Left lobe of liver (tissue), 2 donors: ENCODE results near the gene SLC25A38. TPM values are rescaled to one million over a fixed set of nuclear protein-coding genes. Genes with fewer than 3 reads are reported as not detected.
A peak's percentile ranks its signal among the peaks of the same experiment; 100 is the strongest.

ENCODE experiments used
- ATAC-seq: fragments of 200-7000 bp; cut with Tn5 transposase; one replicate; pipeline ENCODE4 v1.9.1; 2020; ENCODE audit warnings: mild to moderate bottlenecking, moderate library complexity
- DNase-seq: peaks from one replicate; pipeline ENCODE4 v3.0.0-alpha.2; 2020; ENCODE audit warnings: low spot score
- total RNA-seq: library from RNA; stranded (reverse); gene quantifications from one replicate; pipeline ENCODE4 v1.2.1, GENCODE V29; 2021
- donor health status: DM: no; HTN: no; CAD: no; lungs with moderate emphysema.
- donor health status: DM: no; HTN: yes; CAD: no.

SLC25A38 gene
- total RNA-seq, 1 donor from 2014 or later, result 28.9 TPM

- DNase-seq (no peak), ATAC-seq (no peak)
Measured at GRCh38 chr3:39376959-39377634, 6.1 kb upstream of the SLC25A38 start.

GRCh38 chr3:39378088-39378487, 5.1 kb upstream of the SLC25A38 start:
- ATAC-seq (peak; percentile 84), DNase-seq (peak; percentile 77)

GRCh38 chr3:39378957-39379777, 4.0 kb upstream of the SLC25A38 start:
- DNase-seq, result peak; percentile 74
- peak; percentile 40 for ATAC-seq

GRCh38 chr3:39379778-39380155, 3.4 kb upstream of the SLC25A38 start:
- ATAC-seq (no peak), DNase-seq (no peak)

- ATAC-seq, result no peak
- DNase-seq, result no peak
Measured at GRCh38 chr3:39381432-39381831, 1.7 kb upstream of the SLC25A38 start.

- ATAC-seq, result peak; percentile 89
- peak; percentile 99 for DNase-seq
Measured at GRCh38 chr3:39383881-39384664, 903 bp downstream of the SLC25A38 start.

GRCh38 chr3:39384665-39385000, 1.5 kb downstream of the SLC25A38 start:
- ATAC-seq (no peak), DNase-seq (no peak)

GRCh38 chr3:39385456-39386090, 2.4 kb downstream of the SLC25A38 start:
- no peak for DNase-seq
- ATAC-seq, result peak; percentile 5

- no peak for ATAC-seq
- no peak for DNase-seq
Measured at GRCh38 chr3:39386318-39386717, 3.1 kb downstream of the SLC25A38 start.

GRCh38 chr3:39387411-39387975, 4.3 kb downstream of the SLC25A38 start:
- no peak for DNase-seq
- ATAC-seq, result no peak

- DNase-seq (no peak), ATAC-seq (no peak)
Measured at GRCh38 chr3:39388153-39388552, 5.0 kb downstream of the SLC25A38 start.

GRCh38 chr3:39388741-39389248, 5.6 kb downstream of the SLC25A38 start:
- ATAC-seq (no peak), DNase-seq (no peak)

GRCh38 chr3:39390181-39390580, 7.0 kb downstream of the SLC25A38 start:
- no peak for DNase-seq
- no peak for ATAC-seq

GRCh38 chr3:39396690-39397089, 13.5 kb downstream of the SLC25A38 start:
- no peak for ATAC-seq
- DNase-seq, result no peak

- DNase-seq (no peak), ATAC-seq (no peak)
Measured at GRCh38 chr3:39398700-39399099, 15.5 kb downstream of the SLC25A38 start.

GRCh38 chr3:39401983-39402382, 18.8 kb downstream of the SLC25A38 start:
- ATAC-seq (no peak), DNase-seq (no peak)

- DNase-seq (no peak), ATAC-seq (no peak)
Measured at GRCh38 chr3:39404943-39405686, 21.9 kb downstream of the SLC25A38 start.

GRCh38 chr3:39405687-39406367, 22.7 kb downstream of the SLC25A38 start:
- DNase-seq, result no peak
- no peak for ATAC-seq
